Glomerular endothelial cell (primary cell): ENCODE results near the gene KRTAP2-2. TPM values are rescaled to one million over a fixed set of nuclear protein-coding genes. Genes with fewer than 3 reads are reported as not detected.
"Not testable (repeated sequence)": the region's sequence is repeated elsewhere in the genome, so short reads cannot be mapped to it uniquely, and the experiment has no call there.

Source experiments
- DNase-seq: peaks from one replicate; pipeline ENCODE4 v3.0.0-alpha.2; 2011; ENCODE audit warnings: low read depth, low spot score; ENCODE audit errors: extremely low read depth
- total RNA-seq: library from RNA; depleted of rRNA; stranded (reverse); fragments of >200 nt; gene quantifications from 2 replicates; pipeline ENCODE4 v1.2.3, GENCODE V29; 2015

The KRTAP2-2 gene
- total RNA-seq, 1 donor from 2014 or later, result not detected

- DNase-seq, result not testable (repeated sequence)
Measured at GRCh38 chr17:41065016-41065689, 10.1 kb upstream of the KRTAP2-2 start.

DNA sequence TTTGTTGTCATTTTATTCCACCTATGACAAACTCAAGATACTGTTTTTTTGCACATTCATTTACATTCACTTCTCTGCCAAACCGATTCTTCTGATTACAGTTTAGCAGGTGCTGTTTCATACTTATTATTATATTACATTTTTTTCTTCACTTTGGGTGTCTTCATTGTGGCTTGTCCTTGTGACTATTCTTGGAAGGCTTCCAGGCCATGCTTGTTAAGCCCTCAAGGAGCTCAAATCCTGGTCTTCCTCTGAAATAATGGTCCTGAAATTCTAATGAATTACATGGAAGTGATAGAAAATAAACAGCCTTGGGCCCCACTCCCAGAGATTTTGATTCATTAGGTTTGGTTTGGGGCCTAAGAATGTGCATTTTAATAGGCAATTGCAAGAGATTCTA is 9.3 kb upstream of the KRTAP2-2 start:
- DNase-seq, result no peak

- DNase-seq, result no peak
Measured at GRCh38 chr17:41063449-41063848, 8.4 kb upstream of the KRTAP2-2 start.

- no peak for DNase-seq
Measured at GRCh38 chr17:41061964-41062363, 6.9 kb upstream of the KRTAP2-2 start.

- DNase-seq, result no peak
Measured at GRCh38 chr17:41060052-41060604, 5.1 kb upstream of the KRTAP2-2 start, which contains the start of gene KRTAP2-3. TSS of gene KRTAP2-3 (minus strand) at chr17:41060114. CDS start at chr17:41060050, 64 bp downstream.

DNA sequence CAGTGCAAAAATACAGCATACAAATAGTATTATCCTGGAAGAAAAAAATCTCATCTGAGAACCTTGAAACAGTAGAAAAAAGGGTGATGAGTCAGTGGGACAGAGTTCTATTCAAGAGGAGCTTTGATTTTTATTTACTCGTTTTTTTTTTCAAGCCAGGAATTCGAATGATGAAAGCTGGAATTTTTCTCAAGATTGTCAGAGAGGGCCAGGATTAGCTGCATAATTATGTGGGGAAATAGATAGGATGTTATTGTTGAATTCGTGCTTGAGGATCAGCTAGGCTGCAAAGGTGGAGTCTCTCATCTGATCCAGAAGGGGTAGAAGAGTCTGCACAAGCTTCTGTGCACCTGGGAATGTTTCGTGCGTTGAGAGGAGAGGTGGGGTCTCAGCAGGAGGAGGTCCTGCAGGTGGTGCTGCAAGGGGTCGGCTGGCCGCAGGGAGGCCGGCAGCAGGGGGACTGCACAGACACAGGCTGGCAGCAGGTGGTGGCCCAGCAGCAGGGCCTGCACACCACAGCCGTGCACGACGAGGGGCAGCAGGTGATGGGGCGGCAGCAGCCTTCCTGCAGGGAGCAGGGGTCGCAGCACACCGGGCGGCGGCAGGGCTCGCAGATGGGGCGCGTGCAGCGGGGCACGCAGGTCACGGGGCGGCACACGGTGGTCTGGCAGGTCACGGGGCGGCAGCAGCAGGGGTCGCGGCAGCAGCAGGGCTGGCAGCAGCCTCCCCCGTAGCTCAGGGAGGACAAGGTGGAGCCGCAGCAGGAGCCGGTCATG is 4.4 kb upstream of the KRTAP2-2 start:
- DNase-seq, result not testable (repeated sequence)

- no peak for DNase-seq
Measured at GRCh38 chr17:41058741-41059140, 3.7 kb upstream of the KRTAP2-2 start.

GRCh38 chr17:41057547-41057946 is 2.5 kb upstream of the KRTAP2-2 start:
- no peak for DNase-seq

DNA sequence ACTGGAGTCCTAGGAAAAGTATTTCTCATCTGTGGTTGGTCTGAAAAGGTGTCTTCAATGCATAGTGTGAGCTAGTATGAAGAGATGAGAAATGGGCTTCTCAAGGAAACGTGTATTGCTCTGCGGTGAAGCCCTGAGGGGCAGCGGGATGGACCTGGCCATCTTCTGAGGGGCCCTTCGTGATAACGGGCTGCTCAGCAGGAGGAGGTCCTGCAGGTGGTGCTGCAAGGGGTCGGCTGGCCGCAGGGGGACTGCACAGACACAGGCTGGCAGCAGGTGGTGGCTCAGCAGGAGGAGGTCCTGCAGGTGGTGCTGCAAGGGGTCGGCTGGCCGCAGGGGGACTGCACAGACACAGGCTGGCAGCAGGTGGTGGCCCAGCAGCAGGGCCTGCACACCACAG is 474 bp downstream of the KRTAP2-2 start:
- DNase-seq, result not testable (repeated sequence)

GRCh38 chr17:41054025-41054424 is 1.0 kb downstream of the KRTAP2-2 start:
- DNase-seq, result no peak

DNA sequence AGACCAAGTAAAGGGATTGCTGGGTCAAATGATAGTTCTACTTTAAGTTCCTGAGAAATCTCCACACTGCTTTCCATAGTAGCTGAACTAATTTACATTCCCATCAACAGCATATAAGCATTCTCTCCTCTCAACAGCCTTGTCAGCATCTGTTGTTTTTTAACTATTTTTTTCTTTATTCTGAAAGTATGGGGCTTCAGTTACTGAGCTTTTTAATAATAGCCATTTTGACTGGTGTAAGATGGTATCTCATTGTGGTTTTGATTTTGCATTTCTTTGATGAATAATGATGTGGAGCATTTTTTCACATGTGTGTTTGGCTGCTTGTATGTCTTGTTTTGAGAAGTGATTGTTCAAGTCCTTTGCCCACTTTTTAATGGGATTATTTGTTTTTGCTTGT is 2.5 kb downstream of the KRTAP2-2 start:
- DNase-seq, result no peak

GRCh38 chr17:41049110-41049509 is 5.9 kb downstream of the KRTAP2-2 start:
- no peak for DNase-seq

DNA sequence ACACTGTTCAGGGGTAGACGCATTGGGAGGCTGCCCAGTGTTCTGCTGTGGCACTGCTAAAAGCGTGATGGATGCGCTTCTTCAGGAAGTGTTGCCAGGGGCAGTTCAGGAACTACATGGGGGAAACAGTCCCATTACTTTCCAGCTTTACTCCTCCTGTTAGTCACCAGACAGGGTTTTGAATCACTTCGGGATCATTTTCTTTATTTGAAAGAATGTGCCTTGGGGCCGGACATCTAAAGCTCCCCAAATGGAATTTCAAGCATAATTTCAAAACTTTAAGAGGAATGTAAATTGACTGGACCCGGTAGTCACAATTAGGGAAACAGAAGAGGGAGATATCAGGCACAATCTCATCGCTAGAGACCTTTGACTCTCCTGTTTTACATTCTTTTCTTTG is 6.6 kb downstream of the KRTAP2-2 start:
- DNase-seq, result no peak

- DNase-seq, result not testable (repeated sequence)
Measured at GRCh38 chr17:41046735-41047465, 8.1 kb downstream of the KRTAP2-2 start, which contains the start of gene KRTAP2-1. TSS of gene KRTAP2-1 (minus strand) at chr17:41047316. CDS start at chr17:41047267, 49 bp downstream.

DNA sequence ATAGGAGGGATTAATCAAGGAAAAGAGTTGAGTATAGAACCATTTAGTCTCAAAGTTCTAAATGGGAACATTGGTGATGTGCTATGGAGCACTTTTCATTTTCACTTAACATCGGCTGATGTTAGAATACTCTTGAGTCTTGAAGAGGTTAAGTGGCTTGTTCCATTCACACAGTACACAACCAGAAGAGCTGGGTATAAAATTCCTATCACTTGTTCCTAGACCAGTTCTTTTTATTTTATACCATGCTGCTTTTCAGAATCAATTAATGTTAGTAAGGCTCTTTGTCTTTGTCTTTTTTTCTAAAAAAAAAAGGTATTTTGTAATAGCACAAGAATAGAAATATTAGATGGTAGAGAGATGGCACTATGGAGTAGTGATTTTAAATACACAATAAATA is 12.1 kb downstream of the KRTAP2-2 start:
- no peak for DNase-seq

GRCh38 chr17:41040783-41041571 is 14.1 kb downstream of the KRTAP2-2 start, which contains the start of gene KRTAP1-1:
TSS of gene KRTAP1-1 (minus strand) at chr17:41041450. CDS start at chr17:41041397, 53 bp downstream.
- not testable (repeated sequence) for DNase-seq

GRCh38 chr17:41037853-41038350 is 17.1 kb downstream of the KRTAP2-2 start:
- DNase-seq, result no peak

DNA sequence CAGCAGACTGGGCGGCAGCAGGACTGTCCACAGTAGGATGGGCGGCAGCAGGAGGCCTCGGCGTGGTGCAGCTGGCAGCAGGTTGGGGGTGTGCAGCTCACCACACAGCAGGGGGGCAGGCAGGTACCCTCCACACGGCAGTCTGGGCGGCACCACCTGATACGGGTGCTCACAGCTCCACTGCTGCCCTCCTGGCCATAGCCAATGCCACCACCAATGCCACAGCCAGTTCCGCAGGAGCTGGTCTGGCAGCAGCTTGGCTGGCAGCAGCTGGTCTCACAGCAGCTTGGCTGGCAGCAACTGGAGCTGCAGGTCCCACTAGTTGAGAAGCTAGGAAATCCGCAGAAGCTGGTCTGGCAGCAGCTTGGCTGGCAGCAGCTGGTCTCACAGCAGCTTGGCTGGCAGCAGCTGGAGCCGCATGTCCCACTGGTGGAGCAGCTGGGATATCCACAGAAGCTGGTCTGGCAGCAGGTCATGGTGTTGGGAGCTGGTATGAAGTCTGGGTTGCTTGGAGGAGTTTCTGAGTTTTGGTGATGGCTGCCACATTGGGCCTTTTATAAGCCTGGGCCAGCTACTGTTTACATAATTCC is 20.6 kb downstream of the KRTAP2-2 start, which contains the start of gene KRTAP1-3:
Gene KRTAP1-3 (minus strand): TSS at position 529 of the 590 bp plus-strand sequence. CDS start 53 bp downstream, at position 476.
- not testable (repeated sequence) for DNase-seq

DNA sequence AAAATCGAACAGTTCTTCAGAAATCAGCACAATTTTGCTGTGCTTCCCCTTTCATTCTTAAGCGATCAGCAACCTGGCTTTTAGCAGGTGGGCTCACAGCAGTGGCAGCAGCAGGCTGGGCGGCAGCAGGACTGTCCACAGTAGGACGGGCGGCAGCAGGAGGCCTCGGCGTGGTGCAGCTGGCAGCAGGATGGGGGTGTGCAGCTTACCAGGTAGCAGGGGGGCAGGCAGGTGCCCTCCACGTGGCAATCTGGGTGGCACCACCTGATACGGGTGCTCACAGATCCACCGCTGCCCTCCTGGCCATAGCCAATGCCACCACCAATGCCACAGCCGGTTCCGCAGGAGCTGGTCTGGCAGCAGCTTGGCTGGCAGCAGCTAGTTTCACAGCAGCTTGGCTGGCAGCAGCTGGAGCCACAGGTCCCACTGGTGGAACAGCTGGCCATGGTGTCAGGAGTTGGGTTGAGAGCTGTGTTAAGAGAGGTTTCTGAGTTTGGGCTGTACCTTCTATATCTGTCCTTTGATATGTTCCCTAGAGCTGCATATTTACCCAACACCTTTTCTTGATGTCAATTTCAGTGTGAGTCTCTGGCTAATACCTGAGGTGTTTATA is 25.3 kb downstream of the KRTAP2-2 start, which contains the start of gene KRTAP1-4:
Gene KRTAP1-4 (minus strand): TSS at position 563 of the 613 bp plus-strand sequence. CDS start 117 bp downstream, at position 446.
- no peak for DNase-seq
